Uterus (tissue), 2 donors: Measurements from ENCODE around the gene TH.

ENCODE experiments used
- CTCF ChIP-seq, 4 experiments: fragments of 200-600 bp in 2 of 4; fragments of 450-650 bp in 2 of 4; sonication (generic) in 2 of 4; IDR thresholded peaks; one replicate each; pipeline ENCODE4 v1.5.1; 2016 to 2019; ENCODE audit warnings: antibody characterized with exemption in 4 of 4, mild to moderate bottlenecking in 2 of 4, moderate library complexity in 1 of 4
- POLR2A ChIP-seq, 2 donors: fragments of 450-650 bp; IDR thresholded peaks; one replicate each; pipeline ENCODE4 v1.6.1; 2016; ENCODE audit warnings: antibody characterized with exemption in 2 of 2, mild to moderate bottlenecking in 1 of 2, moderate library complexity in 1 of 2

- no peak for TF ChIP-seq POLR2A (IDR thresholded peaks at IDR 0.05)
- TF ChIP-seq CTCF (IDR thresholded peaks at IDR 0.05): no peak
Observed at GRCh38 chr11:2185324-2186085, 13.9 kb upstream of the TH start.
